NCI-H2227 (cell line): ENCODE results near the gene CTF1.
"Not testable (repeated sequence)": the region's sequence is repeated elsewhere in the genome, so short reads cannot be mapped to it uniquely, and the experiment has no call there.

Experiments
- DNase-seq: peaks from one replicate; lab custom pipeline; 2025; ENCODE audit not compliant: unreplicated experiment; lab: John Stamatoyannopoulos, UW

The CTF1 gene, protein sequence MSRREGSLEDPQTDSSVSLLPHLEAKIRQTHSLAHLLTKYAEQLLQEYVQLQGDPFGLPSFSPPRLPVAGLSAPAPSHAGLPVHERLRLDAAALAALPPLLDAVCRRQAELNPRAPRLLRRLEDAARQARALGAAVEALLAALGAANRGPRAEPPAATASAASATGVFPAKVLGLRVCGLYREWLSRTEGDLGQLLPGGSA

DNA sequence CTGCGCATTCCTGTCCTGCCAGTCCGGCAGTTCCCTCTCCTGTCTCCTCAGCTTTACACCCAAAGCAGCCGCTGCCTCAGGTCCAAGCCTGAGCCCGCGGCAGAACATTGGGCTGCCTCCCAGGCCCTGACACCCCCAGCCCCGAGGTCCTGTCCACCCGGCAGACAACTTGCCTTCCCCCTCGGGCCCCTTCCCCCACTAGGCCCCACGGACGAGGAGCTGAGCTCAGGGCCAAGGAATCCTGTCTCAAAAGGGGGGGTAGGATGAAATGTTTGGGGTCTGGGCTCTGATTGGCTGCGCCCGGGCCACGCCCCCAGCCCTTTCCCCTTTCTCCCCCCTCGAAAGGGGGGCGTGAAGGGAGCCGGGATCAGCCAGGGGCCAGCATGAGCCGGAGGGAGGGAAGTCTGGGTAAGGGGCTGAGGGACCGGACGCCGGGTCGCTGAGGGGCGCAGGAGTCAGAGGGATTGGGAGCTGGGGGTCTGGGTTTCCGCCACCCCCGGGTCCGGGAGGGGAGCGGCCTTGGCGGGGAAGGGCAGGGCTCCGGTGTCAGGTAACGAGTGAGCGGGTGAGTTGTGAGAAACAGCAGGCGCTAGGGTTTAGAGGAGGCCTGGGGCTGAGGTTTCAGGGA is at the start of gene CTF1:
Gene CTF1 (plus strand): TSS at position 354 of the 628 bp plus-strand sequence. CDS start 30 bp downstream, at position 384.
- DNase-seq = peak; percentile 39

DNA sequence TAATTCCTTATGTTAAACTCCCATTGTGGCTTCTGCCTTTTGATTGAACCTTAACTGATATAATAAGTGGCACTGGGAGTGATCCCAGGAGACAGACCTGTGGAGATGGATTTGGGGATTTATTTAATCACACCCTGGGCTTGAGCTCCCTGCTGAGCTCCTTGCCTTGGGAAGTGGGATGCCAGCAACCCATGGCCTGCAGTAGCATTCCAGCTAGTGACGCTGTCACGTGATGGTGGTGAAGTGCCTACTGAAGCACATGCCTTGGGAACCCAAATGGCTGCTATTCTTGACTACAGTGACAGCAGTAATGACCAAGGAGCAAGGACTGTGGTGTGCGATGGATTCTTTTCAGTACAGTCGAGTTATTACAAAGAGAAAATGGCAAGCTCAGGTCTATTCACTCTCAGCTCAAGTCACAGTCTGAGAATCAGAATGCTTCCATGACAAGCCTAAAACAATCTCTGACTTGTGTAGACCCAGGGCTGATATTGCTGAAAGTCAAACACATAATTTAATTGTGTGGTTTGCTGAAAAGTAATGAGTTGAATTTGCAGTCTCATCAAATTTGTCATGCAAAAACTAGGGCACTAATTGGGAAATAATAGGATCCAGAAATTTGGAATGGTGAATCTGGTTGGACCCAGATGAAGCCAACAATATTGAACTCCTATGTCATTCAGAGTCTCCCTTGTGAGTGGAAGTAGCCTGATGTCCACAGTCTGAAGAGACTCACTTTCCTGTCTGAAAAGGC is 49.6 kb upstream of the CTF1 start:
- peak; percentile 48 for DNase-seq

DNA sequence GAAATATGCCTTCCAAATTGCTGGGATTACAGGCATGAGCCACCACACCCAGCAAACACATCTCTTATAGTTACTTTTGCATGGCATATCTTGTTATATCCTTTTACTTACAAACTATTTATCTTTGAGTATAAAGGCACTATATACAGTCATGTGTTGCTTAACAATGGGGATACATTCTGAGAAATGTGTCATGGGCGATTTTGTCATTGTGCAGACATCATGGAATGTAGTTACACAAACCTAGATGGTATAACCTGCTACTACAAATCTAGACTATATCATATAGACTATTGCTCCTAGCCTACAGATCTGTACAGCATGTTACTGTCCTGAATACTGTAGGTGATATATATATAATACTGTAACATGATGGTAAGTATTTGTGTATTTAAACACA is 46.2 kb upstream of the CTF1 start:
- no peak for DNase-seq

DNA sequence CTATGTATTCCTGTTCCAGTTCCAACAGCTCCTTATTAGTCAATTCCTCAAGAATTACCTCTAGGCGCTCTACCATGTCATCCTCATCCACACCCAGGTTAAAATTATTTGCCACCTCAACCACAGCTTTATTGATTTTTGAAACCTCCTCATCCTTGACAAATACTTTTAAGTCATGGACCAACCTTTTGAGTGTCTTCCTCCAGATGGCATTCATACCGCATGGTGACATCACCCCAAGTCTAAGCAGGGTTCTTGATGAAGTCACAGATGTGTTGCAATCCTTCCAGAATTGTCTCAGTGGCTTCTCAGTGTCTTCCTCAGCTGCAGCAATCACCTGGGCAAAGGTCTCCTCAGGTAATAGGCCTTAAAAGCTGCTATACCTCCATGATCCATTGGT is 42.7 kb upstream of the CTF1 start:
- DNase-seq = no peak

DNA sequence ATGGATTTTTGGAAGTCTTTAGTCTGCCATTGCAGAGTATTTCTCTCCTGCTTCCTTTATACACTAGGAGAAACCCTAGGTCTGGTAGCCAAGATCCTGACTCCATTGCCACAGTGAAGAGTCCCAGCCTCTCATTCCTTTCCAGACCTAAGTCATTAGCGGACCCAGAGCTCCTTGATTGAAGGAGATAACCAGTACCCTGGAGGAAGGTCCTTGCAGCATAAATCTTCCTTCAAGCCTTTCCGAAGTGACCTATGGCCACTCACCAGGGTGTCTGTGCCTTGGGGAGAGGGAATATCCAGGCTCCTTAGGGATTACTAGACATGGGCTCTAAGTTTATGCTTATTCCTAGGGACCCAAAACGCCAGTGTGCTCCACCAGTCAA is 38.3 kb upstream of the CTF1 start:
- DNase-seq = no peak

DNA sequence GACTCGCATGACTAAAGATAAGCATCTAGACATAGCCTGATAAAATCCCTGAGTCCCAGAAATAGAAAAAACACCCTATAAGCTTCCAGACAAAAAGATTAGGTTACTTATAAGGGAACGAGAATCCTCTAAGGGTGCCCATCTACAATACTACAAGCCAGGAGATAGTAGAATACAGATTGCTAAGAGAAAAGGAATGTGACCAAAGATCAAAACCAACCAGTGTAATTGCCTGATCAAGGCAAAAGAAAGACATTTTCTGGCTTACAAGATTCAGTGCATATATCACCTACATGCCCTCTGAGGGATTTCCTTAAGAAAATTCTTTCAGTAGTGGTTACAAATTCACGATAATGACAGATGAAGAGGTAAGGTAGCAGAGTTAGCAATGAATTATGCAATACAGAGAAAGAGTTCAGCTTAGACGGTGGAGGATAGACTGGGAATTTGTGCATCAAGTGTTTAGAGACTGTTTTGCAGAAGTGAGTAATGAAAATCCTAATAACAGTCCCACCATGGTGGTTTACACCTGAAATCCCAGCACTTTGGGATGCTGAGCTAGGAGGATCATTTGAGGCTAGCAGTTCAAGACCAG is 37.5 kb upstream of the CTF1 start:
- no peak for DNase-seq

DNA sequence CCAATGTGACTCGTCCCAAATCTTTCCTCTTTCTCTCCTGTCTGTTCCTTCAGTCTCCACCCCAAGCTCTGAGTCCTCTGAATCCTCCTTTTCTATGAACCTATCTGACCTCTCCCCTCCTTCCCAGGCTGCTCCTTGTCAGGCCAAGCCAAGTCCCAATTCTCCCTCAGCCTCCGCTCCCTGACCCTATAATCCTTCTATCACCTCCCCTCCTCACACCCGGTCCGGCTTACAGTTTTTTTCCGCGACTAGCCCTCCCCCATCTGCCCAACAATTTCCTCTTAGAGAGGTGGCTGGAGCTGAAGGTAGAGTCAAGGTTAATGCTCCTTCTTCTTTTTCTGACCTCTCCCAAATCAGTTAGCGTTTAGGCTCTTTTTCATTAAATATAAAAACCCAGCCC is 35.7 kb upstream of the CTF1 start:
- not testable (repeated sequence) for DNase-seq

DNA sequence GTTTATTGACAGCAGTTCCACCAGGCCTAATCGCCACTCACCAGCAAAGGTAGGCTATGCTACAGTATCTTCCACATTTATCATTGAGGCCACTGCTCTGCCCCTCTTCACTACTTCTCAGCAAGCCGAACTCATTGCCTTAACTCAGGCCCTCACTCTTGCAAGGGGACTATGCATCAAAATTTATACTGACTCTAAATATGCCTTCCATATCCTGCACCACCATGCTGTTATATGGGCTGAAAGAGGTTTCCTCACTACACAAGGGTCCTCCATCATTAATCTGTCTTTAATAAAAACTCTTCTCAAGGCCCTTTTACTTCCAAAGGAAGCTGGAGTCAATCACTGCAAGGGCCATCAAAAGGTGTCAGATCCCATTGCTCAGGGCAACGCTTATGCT is 33.2 kb upstream of the CTF1 start:
- not testable (repeated sequence) for DNase-seq

DNA sequence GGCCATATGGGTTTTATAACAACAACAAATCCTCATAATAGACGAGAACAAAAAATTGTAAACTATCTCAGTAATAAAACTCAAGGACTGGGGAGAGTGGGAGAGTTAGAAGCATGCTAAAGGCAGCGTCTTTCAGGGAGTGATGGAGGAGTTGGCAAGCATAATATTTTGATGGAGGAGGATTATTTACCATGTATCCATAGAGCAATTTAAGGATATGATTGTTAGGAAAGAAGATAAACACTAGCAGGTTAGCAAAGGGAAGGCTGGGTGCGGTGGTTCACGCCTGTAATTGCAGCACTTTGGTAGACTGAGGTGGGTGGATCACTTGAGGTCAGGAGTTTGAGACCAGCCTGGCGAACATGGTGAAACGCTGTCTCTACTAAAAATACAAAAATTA is 30.4 kb upstream of the CTF1 start:
- DNase-seq = no peak

DNA sequence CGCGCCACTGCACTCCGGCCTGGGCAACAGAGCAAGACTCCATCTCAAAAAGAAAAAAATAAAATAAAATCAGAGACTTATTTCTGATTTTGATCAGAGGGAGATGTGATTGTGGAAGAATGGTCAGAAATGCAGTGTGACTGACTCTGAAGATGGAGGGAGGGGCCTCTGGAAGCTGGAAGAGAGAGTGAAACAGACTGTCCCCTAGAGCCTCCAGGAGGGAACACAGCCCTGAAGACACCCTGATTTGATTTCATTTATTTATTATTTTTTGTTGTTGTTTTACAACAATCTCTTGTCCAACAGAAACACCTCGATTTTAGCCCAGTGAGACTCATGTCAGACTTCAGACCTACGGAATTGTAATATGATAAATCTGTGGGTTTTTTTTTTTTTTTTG is 28.7 kb upstream of the CTF1 start:
- peak; percentile 19 for DNase-seq

DNA sequence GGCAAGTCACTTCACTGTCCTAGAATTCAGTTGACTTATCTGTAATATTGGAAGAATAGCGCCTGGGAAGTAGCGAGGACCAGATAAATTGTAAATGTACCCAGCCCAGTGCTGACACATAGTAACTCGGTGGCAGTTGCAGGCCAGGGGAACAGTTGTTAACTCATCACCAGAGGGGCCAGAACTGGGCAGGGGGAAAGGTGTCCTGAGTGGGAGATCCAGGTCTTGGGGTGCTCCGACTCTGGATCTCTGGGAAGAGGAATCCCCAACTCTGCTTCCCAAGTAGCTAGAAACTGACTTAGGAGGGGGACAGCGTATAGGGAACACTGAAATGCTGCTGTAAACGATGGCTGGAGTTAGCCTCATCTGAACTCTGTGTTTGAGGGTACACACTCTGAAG is 25.5 kb upstream of the CTF1 start:
- no peak for DNase-seq

DNA sequence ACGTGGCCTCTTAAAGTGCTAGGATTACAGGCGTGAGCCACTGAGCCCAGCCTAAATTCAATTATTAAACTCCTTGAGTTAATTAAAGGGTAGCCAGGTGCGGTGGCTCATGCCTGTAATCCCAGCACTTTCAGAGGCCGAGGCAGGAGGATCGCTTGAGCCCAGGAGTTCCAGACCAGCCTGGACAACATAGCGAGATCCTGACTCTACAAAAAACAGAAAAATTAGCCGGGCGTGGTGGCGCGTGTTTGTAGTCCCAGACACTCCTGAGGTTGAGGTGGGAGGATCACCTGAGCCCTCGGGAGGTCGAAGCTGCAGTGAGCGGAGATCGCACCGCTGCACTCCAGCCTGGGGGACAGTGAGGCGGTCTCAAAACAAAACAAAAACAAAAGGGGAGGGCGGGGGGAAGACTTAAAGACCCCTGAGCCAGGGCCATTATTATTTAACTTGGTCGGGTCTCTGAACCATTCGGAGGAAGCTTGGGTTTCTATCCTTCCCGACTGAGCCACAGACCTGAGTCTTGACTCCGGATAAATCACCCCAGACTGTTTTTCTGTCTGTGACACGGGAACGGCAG is 22.1 kb upstream of the CTF1 start:
- peak; percentile 47 for DNase-seq

DNA sequence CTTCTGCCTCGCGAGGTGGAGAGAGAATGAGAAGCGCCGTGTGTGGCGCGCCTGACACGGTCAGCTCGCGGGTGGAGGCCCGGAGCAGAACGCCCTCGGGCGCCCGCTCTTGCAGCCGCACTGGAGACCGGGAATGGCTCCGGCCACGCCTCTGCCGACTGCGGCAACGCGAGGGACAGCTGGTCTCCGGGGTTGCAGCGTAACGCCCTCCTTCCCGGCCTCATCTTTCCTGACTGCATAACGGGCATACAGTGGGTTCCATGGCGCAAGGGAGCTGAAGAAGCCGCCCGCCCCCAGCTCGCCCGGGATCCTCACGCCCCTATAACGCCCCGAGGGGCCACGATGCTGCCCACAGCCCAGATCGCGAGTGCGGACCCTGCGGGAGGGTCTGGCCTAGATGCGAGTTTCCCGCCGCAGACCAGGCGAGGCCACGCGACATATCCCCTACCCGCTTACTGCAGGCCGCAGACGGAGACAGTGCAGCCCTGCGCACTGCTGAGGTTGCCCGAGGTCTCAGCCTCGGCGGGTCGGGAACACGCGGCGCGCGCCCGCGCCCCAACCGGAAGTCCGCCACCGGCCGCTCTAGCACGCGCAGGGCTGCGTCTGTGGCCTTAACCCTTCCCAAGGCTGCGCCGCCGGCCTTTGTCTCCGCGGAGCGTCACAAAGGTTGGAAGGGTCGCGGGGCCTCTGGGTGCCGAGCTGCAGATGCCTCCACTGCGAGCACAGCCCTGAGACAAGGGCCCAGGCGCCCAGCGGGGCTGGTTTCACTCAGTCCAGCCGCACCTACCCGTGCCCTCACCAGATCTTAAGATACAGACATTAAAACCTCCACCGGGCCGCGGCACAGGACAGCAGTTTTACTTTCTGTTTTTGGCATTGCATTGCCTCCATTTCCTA is 21.3 kb upstream of the CTF1 start:
- peak; percentile 97 for DNase-seq

DNA sequence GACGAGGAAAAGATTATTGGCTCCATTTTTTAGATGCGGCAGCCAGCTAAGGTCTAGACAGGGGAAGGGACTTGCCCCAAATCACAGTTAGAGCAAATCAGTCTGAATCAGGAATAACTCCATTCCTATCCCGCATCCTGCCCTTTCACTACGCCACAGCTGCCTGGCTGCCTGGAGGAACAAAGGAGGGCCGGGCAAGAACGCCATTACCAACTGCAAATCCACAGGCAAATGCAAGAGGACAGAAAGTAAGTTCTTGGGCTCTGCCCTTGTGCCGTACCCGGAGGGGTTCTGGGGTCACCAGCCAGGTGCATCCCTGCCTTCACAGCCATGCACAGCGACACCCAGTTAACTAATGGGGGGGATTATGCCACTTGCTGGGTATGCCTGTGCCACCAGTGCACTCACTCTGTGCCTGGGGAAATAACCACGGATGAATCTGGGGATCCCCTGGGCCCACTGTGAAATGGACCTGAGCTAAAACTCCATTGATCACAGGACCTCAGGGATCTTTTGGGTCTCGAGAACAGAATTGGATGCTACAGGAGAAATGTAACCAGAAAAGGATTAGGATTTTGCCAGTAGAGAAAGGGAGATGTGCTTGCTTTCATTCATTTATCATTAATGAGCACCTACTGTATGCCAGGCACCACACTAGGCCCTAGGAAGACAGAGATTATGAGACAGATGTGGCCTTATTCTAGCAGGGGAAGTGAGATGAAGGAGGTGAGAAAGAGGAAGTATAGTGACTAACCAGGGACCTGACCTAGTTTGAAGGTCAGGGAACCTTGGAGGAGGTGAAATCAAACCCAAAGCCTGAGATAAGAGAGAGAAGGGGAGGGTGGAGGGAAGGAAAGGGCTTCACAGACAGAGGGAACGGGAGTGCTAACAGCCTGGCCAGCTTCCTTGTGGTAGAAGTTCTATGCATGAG is 20.3 kb upstream of the CTF1 start:
- peak; percentile 38 for DNase-seq

DNA sequence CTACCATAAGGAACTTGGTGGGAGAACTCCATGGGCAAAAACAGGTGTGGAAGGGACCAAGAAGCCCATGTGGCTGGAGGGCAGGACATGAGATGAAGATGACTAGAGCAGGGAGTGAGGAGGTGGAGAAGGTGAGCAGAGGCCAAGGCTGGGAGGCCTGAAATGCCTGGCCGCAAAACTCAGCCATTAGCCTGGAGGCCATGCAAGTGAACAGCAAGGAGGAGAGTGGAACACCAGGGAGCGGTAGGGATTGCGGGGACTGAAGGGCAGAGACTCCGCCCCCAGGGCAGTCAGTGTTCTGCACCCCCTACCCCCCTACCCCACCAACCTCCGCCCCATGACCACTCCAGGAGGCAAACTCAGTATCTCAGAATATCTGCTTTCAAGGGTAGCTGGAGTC is 19.5 kb upstream of the CTF1 start:
- DNase-seq = peak; percentile 17

DNA sequence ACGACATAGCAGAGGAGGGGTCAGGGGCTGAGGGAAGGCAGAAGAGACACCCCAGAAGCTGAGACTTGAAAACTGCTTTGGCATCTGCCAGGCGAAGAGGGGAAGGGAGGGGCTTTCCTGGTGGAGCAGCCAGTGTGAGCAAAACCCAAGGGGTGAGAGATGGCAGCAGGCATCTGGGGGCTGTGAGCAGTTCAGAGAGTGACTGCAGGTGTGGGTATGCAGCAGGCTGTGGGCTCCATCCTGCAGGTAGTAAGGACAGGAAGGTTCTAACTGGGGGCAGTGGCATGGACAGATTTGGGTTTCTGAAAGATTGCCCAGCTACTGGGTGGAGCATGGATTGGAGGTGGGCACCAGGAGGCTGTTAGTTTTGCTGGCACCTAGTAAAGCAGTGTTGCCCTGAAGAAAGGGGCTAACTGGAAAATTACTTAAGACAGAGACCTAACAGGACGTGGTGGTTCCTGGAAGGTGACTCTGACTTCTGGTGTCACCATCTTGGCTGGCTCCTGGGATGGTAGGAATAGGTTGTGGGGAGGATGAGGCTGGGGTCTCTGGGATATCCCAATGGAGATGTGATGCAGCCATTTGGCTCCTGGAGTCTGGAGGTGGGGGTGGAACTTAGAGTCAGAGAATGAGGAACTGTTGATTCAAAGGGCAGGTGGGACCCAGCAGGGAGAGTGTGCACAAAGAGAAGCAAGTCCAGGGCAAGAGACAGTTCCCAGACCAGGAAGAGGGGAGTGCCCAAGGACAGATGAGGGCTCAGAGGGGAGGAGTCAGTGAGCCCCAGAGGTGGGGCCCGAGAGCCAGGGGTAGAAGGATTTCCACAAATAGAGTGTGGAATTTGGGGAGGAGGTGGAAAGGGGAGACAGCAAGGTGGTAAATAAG is 13.7 kb upstream of the CTF1 start:
- DNase-seq = no peak

DNA sequence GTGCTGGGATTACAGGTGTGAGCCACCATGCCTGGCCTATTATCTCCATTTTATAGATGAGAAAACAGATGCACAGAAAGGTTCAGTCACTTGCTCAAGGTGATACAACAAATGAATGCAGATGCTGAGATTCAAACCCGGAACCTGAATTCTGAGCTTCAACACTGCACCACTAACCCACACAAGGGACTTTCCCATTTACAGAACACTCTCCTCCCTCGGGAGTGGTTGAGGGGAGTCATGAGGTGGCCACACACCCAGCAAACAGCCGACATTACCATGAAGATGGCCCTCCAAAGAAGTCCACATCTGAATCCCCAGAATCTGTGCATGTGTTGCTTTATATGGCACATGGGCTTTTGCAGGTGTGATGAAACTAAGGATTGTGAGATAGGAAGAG is 11.7 kb upstream of the CTF1 start:
- DNase-seq = no peak

DNA sequence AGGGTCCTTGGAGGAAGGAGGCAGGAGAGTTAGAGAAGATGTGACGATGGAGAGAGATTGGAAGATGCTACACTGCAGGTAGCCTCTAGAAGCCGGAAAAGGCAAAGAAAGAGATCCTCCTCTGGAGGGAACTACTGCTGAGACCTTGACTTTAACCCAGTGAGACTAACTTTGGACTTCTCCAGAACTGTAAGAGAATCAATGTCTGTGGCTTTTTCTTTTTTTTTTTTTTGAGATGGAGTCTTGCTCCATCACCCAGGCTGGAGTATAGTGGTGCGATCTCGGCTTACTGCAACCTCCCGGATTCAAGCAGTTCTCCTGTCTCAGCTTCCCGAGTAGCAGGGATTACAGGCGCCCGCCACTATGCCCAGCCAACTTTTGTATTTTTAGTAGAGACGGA is 11.2 kb upstream of the CTF1 start:
- DNase-seq = no peak

DNA sequence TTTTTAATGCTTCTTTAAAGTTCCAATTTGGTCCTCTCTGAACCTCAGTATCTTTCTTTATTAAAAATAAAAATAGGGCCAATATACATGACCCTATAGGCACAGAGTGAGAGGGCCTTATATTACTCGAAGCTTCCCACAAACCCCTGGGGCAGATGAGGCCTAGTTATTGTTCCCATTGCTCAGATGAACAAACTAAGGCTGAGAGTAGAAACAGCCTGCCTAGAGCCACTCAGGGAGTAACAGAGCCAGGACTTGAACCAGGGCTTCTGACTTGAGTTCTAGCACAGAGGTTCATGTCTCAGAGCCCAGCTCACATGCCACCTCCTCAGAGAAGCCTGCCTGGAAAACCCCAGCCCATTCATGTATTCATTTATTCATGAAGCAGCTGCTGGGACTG is 10.3 kb upstream of the CTF1 start:
- no peak for DNase-seq
